Endometrial microvascular endothelial cells (primary cell): ENCODE data around the gene SBK3. TPM values are rescaled to one million over a fixed set of nuclear protein-coding genes. Genes with fewer than 3 reads are reported as not detected.
"Not testable (repeated sequence)": the region's sequence is repeated elsewhere in the genome, so short reads cannot be mapped to it uniquely, and the experiment has no call there.

ENCODE experiments used
- in situ Hi-C: cut with HindIII; loops from 2 replicates; pipeline ENCODE4 v1.10.0; 2017; ENCODE audit warnings: low sequenced_read_pairs, low pct_unique_long_range_greater_than_20kb; ENCODE audit errors: inconsistent ontology term
- total RNA-seq: library from RNA; depleted of rRNA; stranded (reverse); fragments of >200 nt; gene quantifications from one replicate; pipeline ENCODE4 v1.2.3, GENCODE V29; 2015; ENCODE audit errors: inconsistent ontology term

Gene SBK3
- total RNA-seq, 1 donor from 2014 or later, result not detected

- in situ Hi-C loops, result no loop called here
These were observed 18.8 kb downstream of the SBK3 start for GRCh38 chr19:55526216-55527196.

GRCh38 chr19:55525289-55526101, 19.8 kb downstream of the SBK3 start:
- in situ Hi-C loops, result no loop called here

GRCh38 chr19:55520691-55521292, 24.6 kb downstream of the SBK3 start:
- in situ Hi-C loops, result no loop called here

GRCh38 chr19:55519451-55520311, 25.7 kb downstream of the SBK3 start:
- in situ Hi-C loops, result loop anchor here (10.0 kb wide), 1 partner anchor 105 kb away; the partner anchor contains the start of gene ZNF784

- in situ Hi-C loops, result loop anchor here (10.0 kb wide), 1 partner anchor 108 kb away; the partner anchor contains the start of gene ZNF784
These were observed 28.3 kb downstream of the SBK3 start for GRCh38 chr19:55516878-55517620.

DNA sequence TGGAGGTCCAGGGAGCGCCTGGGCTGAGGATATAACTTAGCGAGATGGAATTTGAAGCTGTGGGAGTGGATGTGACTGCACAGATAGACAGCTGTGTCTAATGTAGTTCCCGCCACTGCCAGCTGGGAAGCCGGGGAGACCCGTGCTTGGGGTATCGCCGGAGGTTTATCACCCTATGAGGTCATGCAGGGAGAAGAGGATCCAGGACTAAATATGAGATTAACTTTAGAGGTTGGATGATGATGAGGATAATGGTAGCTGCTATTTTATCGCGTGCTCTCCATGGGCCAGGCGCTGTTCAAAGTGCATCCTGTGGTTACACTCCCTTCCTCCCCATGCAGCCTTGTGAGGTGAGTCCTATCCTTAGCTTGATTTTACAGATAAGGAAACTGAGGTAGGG, 37.2 kb downstream of the SBK3 start:
- in situ Hi-C loops, result no loop called here

GRCh38 chr19:55504981-55505380, 40.4 kb downstream of the SBK3 start:
- in situ Hi-C loops, result no loop called here

DNA sequence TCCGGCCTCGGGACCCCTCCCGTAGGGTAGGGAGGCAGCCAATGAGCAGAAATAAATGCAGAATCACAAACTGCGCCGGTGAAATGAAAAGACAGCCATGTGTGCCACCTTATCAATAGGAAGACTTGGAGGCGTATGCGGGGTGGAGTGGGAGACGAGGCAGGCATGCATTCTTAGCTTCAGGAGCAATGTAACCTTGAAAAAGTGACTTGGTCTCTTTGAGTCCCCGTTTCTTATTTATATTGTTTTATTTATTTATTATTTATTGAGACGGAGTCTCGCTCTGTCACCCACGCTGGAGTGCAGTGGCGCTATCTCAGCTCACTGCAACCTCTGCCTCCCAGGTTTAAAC, 41.1 kb downstream of the SBK3 start:
- in situ Hi-C loops, result no loop called here

GRCh38 chr19:55503502-55504251, 41.7 kb downstream of the SBK3 start:
- in situ Hi-C loops, result no loop called here

DNA sequence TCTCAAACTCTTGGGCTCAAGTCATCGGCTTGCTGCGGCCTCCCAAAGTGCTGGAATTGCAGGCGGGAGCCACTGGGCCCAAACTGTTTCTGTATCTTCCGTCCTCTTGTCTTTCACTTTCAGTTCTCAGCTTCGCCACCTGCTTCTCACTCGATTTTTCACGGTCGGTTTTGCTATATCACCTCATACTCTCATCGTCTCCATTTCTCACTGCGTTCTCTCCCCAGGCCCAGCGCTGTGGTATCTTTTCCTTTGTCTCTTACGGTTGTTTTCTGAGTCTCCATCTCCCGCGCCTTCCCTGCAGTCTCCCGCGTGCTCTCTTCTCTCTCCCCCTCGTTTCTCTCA, 42.2 kb downstream of the SBK3 start:
- in situ Hi-C loops, result no loop called here

DNA sequence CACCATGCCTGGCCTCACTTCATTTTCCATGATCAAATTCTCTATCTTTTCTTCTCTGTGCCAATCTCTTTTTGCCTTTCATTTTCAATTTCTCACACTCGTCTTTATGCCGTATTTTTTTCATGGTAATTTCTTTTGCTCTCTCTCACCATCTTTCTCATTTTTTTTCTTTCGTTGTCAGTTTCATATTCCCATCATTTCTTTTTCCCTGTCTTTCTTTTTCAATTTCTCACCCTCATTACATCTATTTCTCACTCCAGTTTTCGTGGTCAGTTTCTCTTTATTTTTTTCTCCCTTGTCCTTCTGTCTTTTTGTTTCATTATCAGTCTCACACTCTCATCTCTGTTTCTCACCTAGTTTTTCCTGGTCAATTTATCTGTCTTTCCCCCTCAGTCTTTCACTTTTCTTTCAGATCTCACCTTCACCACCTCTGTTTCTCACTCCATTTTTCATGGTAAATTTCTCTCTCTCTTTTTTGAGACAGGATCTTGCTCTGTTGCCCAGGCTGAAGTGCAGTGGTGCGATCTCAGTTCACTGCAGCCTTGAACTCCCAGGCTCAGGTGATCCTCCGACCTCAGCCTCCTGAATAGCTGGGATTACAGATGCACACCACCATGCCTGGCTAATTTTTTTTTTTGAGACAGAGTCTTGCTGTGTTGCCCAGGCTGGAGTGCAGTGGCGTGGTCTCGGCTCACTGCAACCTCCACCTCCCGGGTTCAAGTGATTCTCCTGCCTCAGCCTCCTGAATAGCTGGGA, 43.0 kb downstream of the SBK3 start:
- in situ Hi-C loops, result no loop called here

DNA sequence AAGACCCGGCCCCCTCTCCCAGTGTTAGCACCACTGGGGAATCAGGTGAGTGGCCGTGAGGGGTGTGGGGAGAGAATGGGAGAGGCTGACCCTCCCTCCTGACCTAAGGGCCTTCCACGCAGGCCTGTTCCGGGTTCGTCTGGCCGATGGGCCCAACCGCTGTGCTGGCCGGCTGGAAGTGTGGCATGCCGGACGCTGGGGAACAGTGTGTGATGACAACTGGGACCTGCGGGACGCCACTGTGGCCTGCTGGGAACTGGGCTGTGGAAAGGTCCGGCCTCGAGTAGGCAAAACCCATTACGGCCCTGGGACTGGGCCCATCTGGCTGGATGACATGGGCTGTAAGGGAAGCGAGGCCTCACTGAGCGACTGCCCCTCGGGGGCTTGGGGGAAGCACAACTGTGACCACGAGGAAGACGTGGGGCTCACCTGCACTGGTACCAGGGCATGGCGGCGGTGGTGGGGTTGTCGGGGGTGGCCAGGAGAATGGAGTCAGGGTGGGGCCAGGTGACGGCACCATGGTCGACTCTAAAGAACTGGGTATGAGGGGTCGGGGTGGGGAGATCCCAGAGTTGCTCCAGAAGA, 44.9 kb downstream of the SBK3 start:
- in situ Hi-C loops, result no loop called here

DNA sequence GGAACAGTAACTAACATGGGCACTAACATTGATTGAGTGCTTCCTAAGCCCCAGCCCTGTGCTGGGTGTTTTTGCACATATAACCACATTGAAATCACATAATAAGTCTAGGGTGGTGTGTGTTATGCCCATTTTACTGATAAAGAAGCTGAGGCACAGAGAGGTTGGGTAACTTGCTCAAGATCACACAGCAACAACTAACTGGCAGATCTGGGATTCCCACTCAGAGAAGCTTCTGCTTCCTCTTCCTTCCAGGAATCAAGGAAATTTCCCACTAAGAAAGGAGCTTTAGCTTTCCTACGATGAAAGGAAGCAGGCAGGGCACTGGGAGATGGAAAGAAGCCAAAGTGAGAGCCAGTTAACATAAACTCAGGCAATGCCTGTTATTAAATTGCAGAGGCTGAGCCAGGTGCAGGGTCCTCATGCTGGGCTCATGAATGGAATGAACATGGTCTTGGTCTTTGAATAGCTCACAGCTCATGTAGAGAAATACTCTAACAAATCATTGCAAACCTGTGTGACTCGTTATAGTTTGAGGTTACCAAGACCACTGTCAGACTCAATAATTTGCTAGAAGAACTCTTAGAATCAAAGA, 47.0 kb downstream of the SBK3 start:
- in situ Hi-C loops, result no loop called here

DNA sequence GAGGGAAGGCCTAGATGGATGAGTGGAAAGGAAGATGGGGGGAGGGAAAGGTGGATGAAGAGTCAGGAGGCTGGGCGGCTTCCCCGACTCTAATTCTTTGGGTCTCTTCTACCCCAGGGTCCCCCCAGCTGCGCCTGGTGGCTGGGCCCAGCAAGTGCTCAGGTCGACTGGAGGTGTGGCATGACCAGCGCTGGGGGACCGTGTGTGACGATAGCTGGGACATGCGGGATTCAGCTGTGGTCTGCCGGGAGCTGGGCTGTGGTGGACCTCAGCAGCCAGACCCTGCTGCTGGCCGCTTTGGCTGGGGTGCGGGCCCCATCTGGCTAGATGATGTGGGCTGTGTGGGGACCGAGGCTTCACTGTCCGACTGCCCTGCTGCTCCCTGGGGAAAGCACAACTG, 47.6 kb downstream of the SBK3 start:
- in situ Hi-C loops, result no loop called here

GRCh38 chr19:55496820-55497219, 48.5 kb downstream of the SBK3 start:
- in situ Hi-C loops, result not testable (repeated sequence)
